Stimulated activated CD8-positive, alpha-beta memory T cell treated with anti-CD3 and anti-CD28 coated beads, Interleukin-7, amount 100 ng/mL, for 24 hours (primary cell): ENCODE data around the gene RRP12.

Experiments used
- DNase-seq: peaks from one replicate; pipeline ENCODE4 v3.0.0-alpha.2; 2020; ENCODE audit warnings: low read depth

RRP12 gene

GRCh38 chr10:97334370-97335175 lies 66.6 kb downstream of the RRP12 start, which contains the start of gene FRAT2:
TSS of gene FRAT2 (minus strand) at chr10:97334729. CDS start at chr10:97334572, 157 bp downstream.
- DNase-seq = peak; percentile 76

DNA sequence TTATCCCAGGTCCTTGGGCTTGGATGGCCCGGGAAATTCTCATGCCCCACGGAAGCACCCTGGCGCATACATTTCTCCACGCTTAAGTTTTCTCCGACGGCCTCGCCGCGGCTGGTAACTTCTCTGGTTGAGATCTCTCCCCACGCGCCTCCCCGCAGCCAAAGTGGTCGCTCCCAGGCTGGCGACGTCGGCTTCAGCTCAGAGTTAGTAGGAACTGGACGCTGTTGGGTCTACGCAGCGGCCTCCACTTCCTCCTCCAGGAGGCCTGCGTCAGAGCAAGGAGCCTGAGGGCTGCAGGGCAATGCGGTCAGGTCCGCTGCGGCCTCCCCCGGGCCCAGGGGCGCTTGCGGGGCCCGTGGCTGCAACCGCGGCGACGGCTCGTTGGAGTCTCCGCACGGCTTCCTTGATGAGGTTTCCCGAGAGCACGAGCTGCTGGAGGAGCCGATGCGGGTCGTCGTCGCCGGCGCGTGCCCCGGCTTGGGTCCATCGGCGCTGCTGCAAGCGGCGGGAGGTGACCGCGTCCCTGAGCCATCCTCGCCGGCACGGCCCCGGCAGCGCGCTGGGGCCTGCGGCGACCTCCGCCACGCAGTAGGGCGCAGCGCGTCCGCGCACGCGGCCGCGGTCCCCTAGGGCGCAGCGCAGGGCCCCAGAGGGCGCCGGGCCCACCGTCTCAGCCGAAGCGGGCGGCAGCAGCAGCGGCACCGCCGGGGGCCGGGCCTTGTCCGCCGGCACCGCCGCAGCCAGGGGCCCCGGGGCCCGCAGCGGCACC lies 67.4 kb downstream of the RRP12 start:
- DNase-seq = no peak

GRCh38 chr10:97333351-97333600 lies 67.9 kb downstream of the RRP12 start:
- DNase-seq = no peak

GRCh38 chr10:97332591-97333350 lies 68.4 kb downstream of the RRP12 start:
- no peak for DNase-seq

DNA sequence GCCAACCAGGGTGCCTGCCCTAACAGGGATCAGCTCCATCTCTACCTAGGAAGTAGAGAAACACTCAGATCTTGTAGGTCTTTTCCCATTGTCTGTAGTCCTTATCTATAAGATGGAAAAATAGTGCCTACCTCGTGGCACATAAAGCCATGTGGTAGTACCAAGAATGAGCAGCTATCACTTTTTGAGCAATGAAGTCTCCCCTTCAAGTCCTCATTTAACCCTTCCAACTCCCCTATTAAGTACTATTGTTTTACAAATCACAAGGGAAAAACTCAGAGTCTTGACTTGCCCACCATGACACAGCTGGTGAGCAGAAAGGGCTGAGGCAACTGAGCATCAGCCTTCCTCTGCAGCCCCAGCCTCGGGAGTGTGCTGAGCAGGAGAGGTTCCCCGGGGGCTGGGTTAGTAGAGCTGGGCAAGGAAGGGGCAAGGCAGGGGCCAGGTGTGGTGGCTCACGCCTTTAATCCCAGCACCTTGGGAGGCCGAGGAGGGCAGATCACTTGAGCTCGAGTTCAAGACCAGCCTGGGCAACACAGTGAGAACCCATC lies 69.9 kb downstream of the RRP12 start:
- no peak for DNase-seq

- DNase-seq = no peak
Observed at GRCh38 chr10:97329766-97330165, 71.4 kb downstream of the RRP12 start.

DNA sequence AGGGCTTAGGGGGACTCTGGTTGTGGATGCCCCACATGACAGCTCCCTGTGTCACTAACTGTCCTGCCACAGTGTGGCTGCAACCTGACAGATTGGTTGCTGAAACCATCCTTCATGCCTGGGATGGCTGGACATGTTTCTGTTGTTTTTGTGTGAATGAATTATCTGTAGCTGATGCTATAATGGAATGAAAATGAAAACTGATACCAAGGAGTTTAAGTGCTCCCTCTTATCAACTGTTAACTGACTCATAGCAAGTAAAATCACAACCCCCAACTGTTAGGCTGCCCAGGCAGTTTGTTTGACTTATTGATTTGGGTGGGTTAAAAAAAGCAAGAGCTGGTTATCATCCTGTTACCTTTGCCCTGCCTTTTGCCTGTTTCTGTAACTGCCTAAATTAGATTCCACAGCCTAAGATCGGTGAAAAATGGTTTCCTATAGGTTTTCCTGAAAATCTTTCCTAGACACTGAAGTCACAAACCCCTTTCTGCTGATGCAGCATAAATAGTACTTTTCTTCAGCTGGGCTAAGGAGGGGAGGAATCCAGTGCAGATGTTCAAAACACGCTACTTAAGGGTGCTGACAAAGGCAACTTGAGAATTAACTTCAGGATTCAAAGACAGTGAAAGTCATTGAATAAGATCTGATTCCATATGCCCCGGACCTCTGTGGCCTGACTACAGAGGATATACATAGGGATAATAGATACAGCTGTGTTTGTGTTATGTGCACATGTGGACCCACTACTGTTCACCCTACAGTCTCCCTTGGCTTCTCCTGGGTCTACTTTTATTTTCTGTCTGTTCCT lies 72.3 kb downstream of the RRP12 start:
- DNase-seq = no peak

DNA sequence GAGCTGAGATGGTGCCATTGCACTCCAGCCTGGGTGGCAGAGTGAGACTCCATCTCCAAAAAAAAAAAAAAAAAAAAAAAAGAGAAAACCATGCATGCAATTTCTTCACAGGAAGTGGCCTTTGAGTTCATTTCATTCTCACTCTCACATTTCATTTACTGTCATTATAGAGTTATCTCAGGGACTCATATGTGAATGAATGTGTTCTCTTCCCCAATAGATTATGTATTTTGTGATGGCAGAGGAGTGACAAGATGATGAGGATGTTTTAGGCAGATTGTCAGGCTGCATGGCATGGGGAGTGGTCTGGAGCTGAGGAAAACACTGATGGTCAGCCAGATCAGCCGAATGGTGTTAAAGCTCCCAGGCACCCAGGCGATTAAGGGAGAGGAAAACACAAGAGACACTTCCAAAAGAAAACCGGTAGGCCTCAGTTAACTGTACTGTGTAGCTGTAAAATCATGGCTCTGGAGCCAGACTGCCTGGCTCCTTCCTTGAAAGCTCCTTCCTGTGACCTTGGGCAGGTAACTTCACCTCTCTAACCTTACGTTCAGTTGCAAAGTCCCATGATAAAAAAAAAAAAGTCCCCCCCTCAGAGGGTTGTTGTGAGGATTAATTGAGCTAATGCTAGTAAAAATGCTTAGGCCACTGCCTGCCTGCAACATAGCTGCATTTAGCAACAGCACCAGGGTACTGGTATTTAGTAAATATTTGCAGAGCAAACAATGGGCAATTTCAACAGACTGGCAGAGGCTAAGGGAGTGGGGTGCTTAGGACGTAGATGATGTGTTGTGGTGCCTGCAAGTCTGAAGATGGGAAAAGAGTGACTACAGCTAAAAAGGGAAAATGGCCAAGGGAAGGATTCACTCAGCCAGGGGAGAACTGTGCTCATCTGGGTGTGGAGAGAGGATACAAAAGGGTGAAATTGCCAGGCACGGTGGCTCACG lies 73.5 kb downstream of the RRP12 start:
- DNase-seq = no peak

GRCh38 chr10:97325754-97326153 lies 75.4 kb downstream of the RRP12 start:
- no peak for DNase-seq

GRCh38 chr10:97323501-97323900 lies 77.6 kb downstream of the RRP12 start:
- DNase-seq = no peak

DNA sequence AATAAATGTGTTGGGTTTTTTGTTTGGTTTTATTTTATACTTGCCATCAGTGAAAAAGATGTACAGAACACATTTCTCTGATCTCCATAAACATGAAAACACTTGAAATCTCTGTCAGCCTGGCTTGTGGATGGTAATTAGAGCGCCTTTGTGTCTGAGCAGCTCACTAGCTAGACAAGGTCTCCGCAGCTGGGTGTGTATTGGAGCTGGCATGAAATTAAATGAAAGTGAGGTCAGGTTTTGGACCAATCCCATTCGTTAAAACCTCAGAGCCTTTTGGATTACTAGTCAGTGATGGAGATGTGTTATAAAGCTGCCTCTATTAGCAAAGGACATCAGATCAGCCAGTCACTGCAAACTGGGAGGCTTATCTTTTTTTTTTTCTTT lies 79.3 kb downstream of the RRP12 start:
- no peak for DNase-seq

DNA sequence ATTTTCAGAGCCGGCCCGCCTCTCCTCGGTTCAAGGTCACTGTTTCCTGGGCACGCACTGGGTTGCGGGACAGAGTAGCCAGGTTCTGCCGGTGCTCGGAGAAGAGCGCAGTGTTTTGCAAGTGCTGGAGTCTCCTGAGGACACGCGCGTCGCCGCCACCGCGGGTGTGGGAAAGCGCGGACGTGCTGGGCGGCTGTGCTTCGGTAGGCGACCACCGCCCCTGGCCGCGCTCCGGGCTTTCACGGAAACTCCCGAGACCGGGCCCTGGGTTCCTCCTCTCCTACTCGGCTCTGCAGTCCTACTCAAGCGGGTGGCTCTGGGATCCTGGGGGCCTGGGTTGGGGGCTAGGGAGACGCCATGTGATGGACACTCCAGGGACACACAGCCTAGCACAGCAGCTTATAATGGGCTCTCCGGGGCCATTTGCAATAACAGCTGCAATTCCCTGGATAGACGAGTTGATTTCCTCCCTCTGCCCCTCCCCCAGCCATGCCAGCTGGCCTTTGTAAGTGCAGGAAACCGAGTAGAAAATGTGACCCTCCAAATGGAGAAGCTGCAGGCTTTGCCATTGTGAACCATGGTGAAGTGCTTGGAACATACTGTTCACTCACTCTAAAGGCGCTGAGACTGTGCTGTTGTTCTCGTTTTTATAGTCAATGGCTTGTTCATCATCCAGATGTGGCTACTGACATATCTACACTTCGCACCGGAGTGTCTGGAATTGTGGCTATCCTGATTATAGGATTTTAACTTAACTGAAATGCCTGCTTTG lies 79.9 kb downstream of the RRP12 start:
- DNase-seq = no peak

- no peak for DNase-seq
Observed at GRCh38 chr10:97320480-97321031, 80.6 kb downstream of the RRP12 start.

GRCh38 chr10:97319671-97320479 lies 81.3 kb downstream of the RRP12 start:
- peak; percentile 38 for DNase-seq

GRCh38 chr10:97318772-97319651 lies 82.1 kb downstream of the RRP12 start, which contains the start of gene FRAT1:
TSS of gene FRAT1 (plus strand) at chr10:97319271. CDS start at chr10:97319454, 183 bp downstream.
- DNase-seq = peak; percentile 82

DNA sequence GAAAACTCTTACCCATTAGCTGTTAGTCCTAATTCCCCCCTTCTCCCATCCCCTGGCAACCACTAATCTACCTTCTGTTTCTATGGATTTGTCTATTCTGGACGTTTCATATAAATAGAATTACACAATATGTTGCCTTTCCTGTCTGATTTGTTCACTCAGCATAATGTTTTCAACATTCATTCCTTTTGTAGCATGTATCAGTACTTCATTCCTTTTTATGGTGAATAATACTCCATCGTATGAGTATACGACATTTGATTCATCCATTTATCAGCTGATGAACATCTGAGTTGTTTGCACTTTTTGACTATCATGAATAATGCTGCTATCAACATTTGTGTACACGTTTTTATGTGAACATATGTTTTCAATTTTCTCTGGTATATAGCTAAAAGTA lies 86.5 kb downstream of the RRP12 start:
- no peak for DNase-seq

- no peak for DNase-seq
Observed at GRCh38 chr10:97312897-97313296, 88.2 kb downstream of the RRP12 start.
